ENCODE measurements around the gene BTNL3. TPM values are rescaled to one million over a fixed set of nuclear protein-coding genes. Genes with fewer than 3 reads are reported as not detected.

The BTNL3 gene
- total RNA-seq, 1 experiment from 2014 or later: not detected

DNA sequence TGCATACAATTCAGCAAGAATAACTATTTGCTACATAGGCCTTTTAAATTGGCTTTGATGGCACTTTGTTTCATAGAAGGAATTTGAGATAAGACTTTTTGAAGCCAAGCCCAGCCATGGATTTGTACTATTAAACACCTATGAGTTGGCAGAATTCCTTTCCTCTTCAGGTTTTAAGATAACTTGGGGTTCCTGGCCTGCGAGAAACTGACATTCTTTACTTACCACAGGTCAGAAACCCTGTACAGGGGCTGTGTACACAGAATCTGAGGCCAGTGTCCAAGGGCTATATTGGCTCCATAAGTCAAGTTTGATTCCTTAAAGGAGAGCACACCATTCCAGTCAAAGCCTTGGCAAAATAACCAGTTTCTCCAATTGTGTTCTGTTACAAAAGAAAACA, 10.8 kb upstream of the BTNL3 start:
- no peak for DNase-seq (ENCODE audit: low spot score)
- Histone ChIP-seq H3K27me3 (replicated peaks; ENCODE audit: insufficient read depth, low read depth, low read length, poor library complexity) (peaks cover 24% of the 10 kb centered on the region), H3K4me3 (ENCODE audit: low read depth, low read length, poor library complexity, severe bottlenecking) (no peak overlapping the region), H3K36me3 (ENCODE audit: insufficient read depth, low read length, poor library complexity, severe bottlenecking) (no peaks in the 10 kb centered on the region), H3K9me3 (ENCODE audit: low read depth, low read length, poor library complexity, severe bottlenecking) (peaks cover 5% of the 10 kb centered on the region), H3K4me1 (ENCODE audit: insufficient read depth, low read length, poor library complexity, severe bottlenecking) (no peaks in the 10 kb centered on the region), H3K27ac (ENCODE audit: low read depth, low read length, poor library complexity, severe bottlenecking) (no peak overlapping the region)
- ChIA-PET POLR2A (ENCODE audit: low non-redundant PET) (no interaction called here), CTCF (no interaction called here)
- no TSS peak for BruUV-seq (replicated peaks)
- intact Hi-C loops (cut with micrococcal nuclease; ENCODE audit: unreplicated experiment): no loop called here
- TF ChIP-seq EZH2 (IDR thresholded peaks at IDR 0.05; ENCODE audit: borderline replicate concordance, low read depth, low read length, poor library complexity, severe bottlenecking): no peak
- TF ChIP-seq, protein P1, sequence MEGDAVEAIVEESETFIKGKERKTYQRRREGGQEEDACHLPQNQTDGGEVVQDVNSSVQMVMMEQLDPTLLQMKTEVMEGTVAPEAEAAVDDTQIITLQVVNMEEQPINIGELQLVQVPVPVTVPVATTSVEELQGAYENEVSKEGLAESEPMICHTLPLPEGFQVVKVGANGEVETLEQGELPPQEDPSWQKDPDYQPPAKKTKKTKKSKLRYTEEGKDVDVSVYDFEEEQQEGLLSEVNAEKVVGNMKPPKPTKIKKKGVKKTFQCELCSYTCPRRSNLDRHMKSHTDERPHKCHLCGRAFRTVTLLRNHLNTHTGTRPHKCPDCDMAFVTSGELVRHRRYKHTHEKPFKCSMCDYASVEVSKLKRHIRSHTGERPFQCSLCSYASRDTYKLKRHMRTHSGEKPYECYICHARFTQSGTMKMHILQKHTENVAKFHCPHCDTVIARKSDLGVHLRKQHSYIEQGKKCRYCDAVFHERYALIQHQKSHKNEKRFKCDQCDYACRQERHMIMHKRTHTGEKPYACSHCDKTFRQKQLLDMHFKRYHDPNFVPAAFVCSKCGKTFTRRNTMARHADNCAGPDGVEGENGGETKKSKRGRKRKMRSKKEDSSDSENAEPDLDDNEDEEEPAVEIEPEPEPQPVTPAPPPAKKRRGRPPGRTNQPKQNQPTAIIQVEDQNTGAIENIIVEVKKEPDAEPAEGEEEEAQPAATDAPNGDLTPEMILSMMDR (conservative IDR thresholded peaks at IDR 0.05; ENCODE audit: low read depth, low read length): no peak

DNA sequence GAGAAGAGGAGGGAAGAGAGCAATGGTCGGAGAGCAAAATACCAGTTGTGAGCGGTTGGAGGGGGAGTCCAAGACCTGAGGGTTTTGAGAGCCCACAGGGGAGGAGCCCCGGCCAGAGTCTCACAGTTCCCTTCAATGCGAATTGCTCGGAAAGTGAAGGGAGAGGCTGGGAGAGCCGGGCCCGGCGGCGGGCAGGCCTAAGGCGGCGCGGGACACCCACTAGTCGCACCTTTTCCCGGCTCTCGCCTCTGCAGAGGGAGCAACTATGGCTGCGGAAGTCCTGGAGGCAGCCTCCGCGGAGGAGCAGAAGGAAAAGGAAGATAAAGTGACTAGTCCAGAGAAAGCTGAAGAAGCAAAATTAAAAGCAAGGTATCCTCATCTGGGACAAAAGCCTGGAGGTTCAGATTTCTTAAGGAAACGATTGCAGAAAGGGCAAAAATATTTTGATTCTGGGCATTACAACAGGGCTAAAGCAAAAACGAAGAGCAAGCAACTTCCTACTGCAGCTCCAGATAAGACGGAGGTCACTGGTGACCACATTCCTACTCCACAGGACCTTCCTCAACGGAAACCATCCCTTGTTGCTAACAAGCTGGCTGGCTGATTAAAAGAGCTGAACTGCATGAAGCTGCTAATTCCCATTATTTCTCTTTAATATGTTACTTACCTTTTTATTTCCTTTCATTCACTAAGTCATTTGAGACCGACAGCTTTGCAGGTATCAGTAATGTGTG, 6.5 kb upstream of the BTNL3 start:
- Histone ChIP-seq H3K4me1 (ENCODE audit: insufficient read depth, low read length, poor library complexity, severe bottlenecking) (no peaks in the 10 kb centered on the region), H3K9me3 (ENCODE audit: low read depth, low read length, poor library complexity, severe bottlenecking) (no peaks in the 10 kb centered on the region), H3K27ac (ENCODE audit: low read depth, low read length, poor library complexity, severe bottlenecking) (no peak overlapping the region), H3K36me3 (ENCODE audit: insufficient read depth, low read length, poor library complexity, severe bottlenecking) (no peaks in the 10 kb centered on the region), H3K4me3 (ENCODE audit: low read depth, low read length, poor library complexity, severe bottlenecking) (no peak overlapping the region), H3K27me3 (replicated peaks; ENCODE audit: insufficient read depth, low read depth, low read length, poor library complexity) (peaks cover 42% of the 10 kb centered on the region)
- no peak for DNase-seq (ENCODE audit: low spot score)
- intact Hi-C loops (cut with micrococcal nuclease; ENCODE audit: unreplicated experiment): no loop called here
- ChIA-PET CTCF (no interaction called here), POLR2A (ENCODE audit: low non-redundant PET) (no interaction called here)
- no peak for TF ChIP-seq EZH2 (IDR thresholded peaks at IDR 0.05; ENCODE audit: borderline replicate concordance, low read depth, low read length, poor library complexity, severe bottlenecking)
- TF ChIP-seq, protein P1 (conservative IDR thresholded peaks at IDR 0.05; ENCODE audit: low read depth, low read length): no peak
- no TSS peak for BruUV-seq (replicated peaks)

- Histone ChIP-seq H3K27ac (ENCODE audit: low read depth, low read length, poor library complexity, severe bottlenecking) (no peak overlapping the region), H3K36me3 (ENCODE audit: insufficient read depth, low read length, poor library complexity, severe bottlenecking) (no peaks in the 10 kb centered on the region), H3K27me3 (replicated peaks; ENCODE audit: insufficient read depth, low read depth, low read length, poor library complexity) (peaks cover 30% of the 10 kb centered on the region), H3K4me3 (ENCODE audit: low read depth, low read length, poor library complexity, severe bottlenecking) (no peak overlapping the region), H3K4me1 (ENCODE audit: insufficient read depth, low read length, poor library complexity, severe bottlenecking) (no peaks in the 10 kb centered on the region), H3K9me3 (ENCODE audit: low read depth, low read length, poor library complexity, severe bottlenecking) (no peaks in the 10 kb centered on the region)
- BruUV-seq (replicated peaks): no TSS peak
- POLR2A ChIA-PET (ENCODE audit: low non-redundant PET): no interaction called here
- no peak for TF ChIP-seq EZH2 (IDR thresholded peaks at IDR 0.05; ENCODE audit: borderline replicate concordance, low read depth, low read length, poor library complexity, severe bottlenecking)
- TF ChIP-seq, protein P1 (conservative IDR thresholded peaks at IDR 0.05; ENCODE audit: low read depth, low read length): no peak
- intact Hi-C loops (cut with micrococcal nuclease; ENCODE audit: unreplicated experiment): no loop called here
- CTCF ChIA-PET: no interaction called here
- no peak for DNase-seq (ENCODE audit: low spot score)
These were observed 630 bp upstream of the BTNL3 start for GRCh38 chr5:180988016-180988415.

Data from A673 (cell line).